B cell (primary cell): ENCODE data around the gene FTCD.

ENCODE experiments used
- CTCF ChIP-seq: fragments of 200-600 bp; IDR thresholded peaks from one replicate; pipeline ENCODE4 v1.8.0; 2022; ENCODE audit warnings: antibody characterized with exemption, mild to moderate bottlenecking
- EZH2 ChIP-seq: IDR thresholded peaks from 2 replicates; pipeline ENCODE4 v1.6.1; 2012; ENCODE audit warnings: borderline replicate concordance, low read depth, mild to moderate bottlenecking, moderate library complexity, low read length; ENCODE audit not compliant: insufficient read depth, poor library complexity, severe bottlenecking

GRCh38 chr21:46145840-46146691 lies 9.3 kb downstream of the FTCD start:
- TF ChIP-seq CTCF, result no peak
- TF ChIP-seq EZH2, result no peak
